DND-41 (cell line): Measurements from ENCODE around the gene MAN1A1.

Experiments
- ATAC-seq: fragments of 200-7000 bp; cut with Tn5 transposase; 3 replicates; pipeline ENCODE4 v1.9.1; 2021; ENCODE audit warnings: low read depth; ENCODE audit not compliant: insufficient read depth
- DNase-seq: peaks from one replicate; pipeline ENCODE4 v3.0.0-alpha.2; 2020
- H2AFZ ChIP-seq: 2 replicates; pipeline ENCODE4 v1.6.0; 2012; ENCODE audit warnings: low read depth, low read length
- H3K27ac ChIP-seq: 2 replicates; pipeline ENCODE4 v1.5.1; 2012; ENCODE audit warnings: low read length, inconsistent platforms
- H3K27me3 ChIP-seq: fragments of 200-600 bp; sonication (generic); 2 replicates; pipeline ENCODE4 v1.6.0; 2012; ENCODE audit warnings: low read length, mild to moderate bottlenecking, inconsistent platforms; ENCODE audit not compliant: insufficient read depth, poor library complexity
- H3K36me3 ChIP-seq: 2 replicates; pipeline ENCODE4 v1.5.1; 2012; ENCODE audit warnings: low read length, inconsistent platforms; ENCODE audit not compliant: insufficient read depth
- H3K4me1 ChIP-seq: 2 replicates; pipeline ENCODE4 v1.5.1; 2012; ENCODE audit warnings: mild to moderate bottlenecking, low read length; ENCODE audit not compliant: insufficient read depth
- H3K4me2 ChIP-seq: 2 replicates; pipeline ENCODE4 v1.6.0; 2012; ENCODE audit warnings: mild to moderate bottlenecking, moderate library complexity, low read length, inconsistent platforms; ENCODE audit not compliant: insufficient read depth
- H3K4me3 ChIP-seq, 2 experiments: fragments of 200-600 bp in 1 of 2; shearing (Covaris generic) in 1 of 2; 2 replicates each; pipeline ENCODE4 v1.5.1; 2012 to 2016; ENCODE audit warnings: inconsistent platforms in 2 of 2, low read length in 2 of 2, mild to moderate bottlenecking in 2 of 2, low read depth in 1 of 2, moderate library complexity in 1 of 2
- H3K79me2 ChIP-seq: 2 replicates; pipeline ENCODE4 v1.6.0; 2012; ENCODE audit warnings: low read length, inconsistent platforms; ENCODE audit not compliant: insufficient read depth
- H3K9ac ChIP-seq: 2 replicates; pipeline ENCODE4 v1.6.0; 2012; ENCODE audit warnings: low read depth, mild to moderate bottlenecking, inconsistent platforms, low read length, moderate library complexity
- H3K9me3 ChIP-seq: 2 replicates; pipeline ENCODE4 v1.5.1; 2012; ENCODE audit warnings: low read length, moderate library complexity, mild to moderate bottlenecking, inconsistent platforms; ENCODE audit not compliant: insufficient read depth, severe bottlenecking
- H4K20me1 ChIP-seq: 2 replicates; pipeline ENCODE4 v1.6.0; 2012; ENCODE audit warnings: low read length; ENCODE audit not compliant: insufficient read depth
- EZH2 ChIP-seq: IDR thresholded peaks from 3 replicates; pipeline ENCODE4 v1.6.1; 2012; ENCODE audit warnings: borderline replicate concordance, low read depth, mild to moderate bottlenecking, moderate library complexity, low read length, inconsistent platforms; ENCODE audit not compliant: severe bottlenecking
- TF ChIP-seq, protein P1 (sequence below): IDR thresholded peaks from 2 replicates; pipeline ENCODE4 v1.5.1; 2012; ENCODE audit warnings: borderline replicate concordance, low read length, moderate library complexity, mild to moderate bottlenecking; ENCODE audit not compliant: poor library complexity, severe bottlenecking; ENCODE audit errors: extremely low read depth

MAN1A1 gene

DNA sequence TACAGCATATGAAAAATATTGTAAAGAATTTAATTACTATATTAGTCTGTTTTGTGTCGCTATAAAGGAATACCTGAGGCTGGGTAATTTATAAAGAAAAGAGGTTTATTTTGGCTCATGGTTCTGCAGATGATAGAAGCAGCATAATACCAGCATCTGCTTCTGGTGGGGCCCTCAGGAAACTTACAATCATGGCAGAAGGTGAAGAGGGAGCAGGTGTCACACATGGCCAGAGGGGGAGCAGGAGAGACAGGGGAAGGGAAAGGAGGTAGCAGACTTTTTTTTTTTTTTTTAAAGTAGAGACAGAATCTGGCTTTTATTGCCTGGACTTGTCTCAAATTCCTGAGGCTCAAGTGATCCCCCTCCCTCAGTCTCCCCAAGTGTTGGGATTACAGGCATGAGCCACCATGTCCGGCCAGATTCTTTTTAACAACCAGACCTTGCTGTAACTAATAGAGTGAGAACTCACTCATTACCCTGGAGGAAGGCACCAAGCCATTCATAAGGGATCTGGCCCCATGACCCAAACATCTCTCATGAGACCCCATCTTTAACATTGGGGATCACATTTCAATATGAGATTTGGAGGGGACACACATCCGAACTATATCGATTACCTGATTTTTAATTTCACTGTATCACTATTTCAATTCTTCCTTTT lies 64.6 kb downstream of the MAN1A1 start:
- H3K27ac ChIP-seq: no peak overlapping the region
- ATAC-seq (peak; percentile 66), DNase-seq (peak; percentile 42)
- no peaks in the 10 kb centered on the region for H3K79me2 ChIP-seq
- no peak overlapping the region for H3K4me3 ChIP-seq
- no peaks in the 10 kb centered on the region for H3K27me3 ChIP-seq
- TF ChIP-seq EZH2: no peak
- TF ChIP-seq, protein P1, sequence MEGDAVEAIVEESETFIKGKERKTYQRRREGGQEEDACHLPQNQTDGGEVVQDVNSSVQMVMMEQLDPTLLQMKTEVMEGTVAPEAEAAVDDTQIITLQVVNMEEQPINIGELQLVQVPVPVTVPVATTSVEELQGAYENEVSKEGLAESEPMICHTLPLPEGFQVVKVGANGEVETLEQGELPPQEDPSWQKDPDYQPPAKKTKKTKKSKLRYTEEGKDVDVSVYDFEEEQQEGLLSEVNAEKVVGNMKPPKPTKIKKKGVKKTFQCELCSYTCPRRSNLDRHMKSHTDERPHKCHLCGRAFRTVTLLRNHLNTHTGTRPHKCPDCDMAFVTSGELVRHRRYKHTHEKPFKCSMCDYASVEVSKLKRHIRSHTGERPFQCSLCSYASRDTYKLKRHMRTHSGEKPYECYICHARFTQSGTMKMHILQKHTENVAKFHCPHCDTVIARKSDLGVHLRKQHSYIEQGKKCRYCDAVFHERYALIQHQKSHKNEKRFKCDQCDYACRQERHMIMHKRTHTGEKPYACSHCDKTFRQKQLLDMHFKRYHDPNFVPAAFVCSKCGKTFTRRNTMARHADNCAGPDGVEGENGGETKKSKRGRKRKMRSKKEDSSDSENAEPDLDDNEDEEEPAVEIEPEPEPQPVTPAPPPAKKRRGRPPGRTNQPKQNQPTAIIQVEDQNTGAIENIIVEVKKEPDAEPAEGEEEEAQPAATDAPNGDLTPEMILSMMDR: peak; percentile 51
- no peaks in the 10 kb centered on the region for H3K4me1 ChIP-seq
- H3K9ac ChIP-seq: no peak overlapping the region
- peaks cover 4% of the 10 kb centered on the region; the same call in 1 of the 2 replicates for H3K36me3 ChIP-seq
- H3K4me2 ChIP-seq: no peak overlapping the region
- no peak overlapping the region for H2AFZ ChIP-seq
- no peaks in the 10 kb centered on the region for H4K20me1 ChIP-seq
- H3K9me3 ChIP-seq: no peaks in the 10 kb centered on the region

DNA sequence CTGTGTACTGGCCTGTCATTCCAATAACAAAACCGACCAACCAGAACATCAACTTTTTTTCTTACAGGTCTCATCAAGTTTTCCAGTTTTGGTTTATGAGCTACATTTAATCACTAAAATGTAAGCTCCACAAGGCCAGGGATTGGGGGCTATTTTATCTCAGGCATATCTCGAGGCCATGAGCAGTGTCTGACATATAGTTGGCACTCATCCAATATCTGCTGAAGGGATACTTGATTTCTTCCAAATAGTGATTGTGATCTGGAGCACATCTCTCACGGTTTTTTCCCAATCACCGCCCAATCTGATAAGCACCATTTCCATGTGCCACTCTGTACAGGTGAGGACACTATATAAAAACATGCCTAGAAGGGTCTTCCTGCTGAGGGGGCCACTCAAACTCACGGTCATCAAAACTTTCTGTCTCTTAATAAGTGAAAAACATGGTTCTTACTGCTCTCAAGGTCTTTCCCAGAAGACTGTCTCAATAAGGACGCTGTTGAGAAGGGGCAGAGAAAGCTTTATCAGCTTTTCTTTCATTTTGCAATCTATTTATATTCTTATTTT lies 65.5 kb downstream of the MAN1A1 start:
- H3K9ac ChIP-seq: no peak overlapping the region
- H3K27ac ChIP-seq: no peak overlapping the region
- H3K4me2 ChIP-seq: no peak overlapping the region
- H3K27me3 ChIP-seq: no peaks in the 10 kb centered on the region
- H3K36me3 ChIP-seq: peaks cover 4% of the 10 kb centered on the region; the same call in 1 of the 2 replicates
- TF ChIP-seq, protein P1: no peak
- no peak for TF ChIP-seq EZH2
- no peaks in the 10 kb centered on the region for H3K79me2 ChIP-seq
- no peaks in the 10 kb centered on the region for H3K4me1 ChIP-seq
- ATAC-seq (no peak), DNase-seq (no peak)
- no peaks in the 10 kb centered on the region for H4K20me1 ChIP-seq
- no peak overlapping the region for H3K4me3 ChIP-seq
- H2AFZ ChIP-seq: no peak overlapping the region
- H3K9me3 ChIP-seq: no peaks in the 10 kb centered on the region

DNA sequence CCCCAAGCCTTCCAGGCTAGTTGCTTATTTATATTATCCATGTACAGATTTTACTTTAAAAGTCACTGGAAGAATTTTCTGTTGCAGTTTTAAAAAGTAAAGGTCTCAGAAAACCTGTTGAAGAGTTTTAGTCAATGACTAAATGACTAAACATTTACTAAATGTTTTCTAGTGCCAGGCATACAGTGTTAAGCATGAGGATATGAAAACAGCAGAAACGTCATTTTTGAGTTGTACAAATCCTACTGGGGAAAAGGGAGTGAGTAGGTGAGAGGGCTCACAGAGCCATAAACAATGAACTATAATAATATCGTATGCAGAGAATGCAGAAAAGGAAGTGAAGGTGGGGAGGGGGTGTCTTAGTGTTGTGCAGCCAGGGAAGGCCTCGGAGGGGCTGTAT lies 66.3 kb downstream of the MAN1A1 start:
- DNase-seq (no peak), ATAC-seq (no peak)
- H3K79me2 ChIP-seq: no peaks in the 10 kb centered on the region
- no peak overlapping the region for H3K27ac ChIP-seq
- H3K4me3 ChIP-seq: no peak overlapping the region
- no peaks in the 10 kb centered on the region for H4K20me1 ChIP-seq
- no peaks in the 10 kb centered on the region for H3K27me3 ChIP-seq
- H2AFZ ChIP-seq: no peak overlapping the region
- no peak overlapping the region for H3K4me2 ChIP-seq
- no peak overlapping the region for H3K9ac ChIP-seq
- H3K4me1 ChIP-seq: no peaks in the 10 kb centered on the region
- no peaks in the 10 kb centered on the region for H3K9me3 ChIP-seq
- no peak for TF ChIP-seq EZH2
- TF ChIP-seq, protein P1: no peak
- H3K36me3 ChIP-seq: peaks cover 4% of the 10 kb centered on the region; the same call in 1 of the 2 replicates
